Renal pelvis (tissue), 4 donors: ENCODE measurements around the gene FAM50A. TPM values are rescaled to one million over a fixed set of nuclear protein-coding genes. Genes with fewer than 3 reads are reported as not detected.
A peak's percentile ranks its signal among the peaks of the same experiment; 100 is the strongest.
"Not testable (repeated sequence)": the region's sequence is repeated elsewhere in the genome, so short reads cannot be mapped to it uniquely, and the experiment has no call there.

Experiments
- DNase-seq: peaks from one replicate; pipeline ENCODE4 v3.0.0-alpha.2; 2013
- polyA plus RNA-seq, 3 donors: library from polyadenylated mRNA; unstranded; fragments of 120-200 nt; gene quantifications; one replicate each; pipeline ENCODE4 v1.2.1, GENCODE V29; 2013; ENCODE audit not compliant: insufficient read length in 3 of 3

FAM50A gene
- polyA plus RNA-seq, 3 donors, result 52.6 to 65.9 (median 54.6) TPM

DNA sequence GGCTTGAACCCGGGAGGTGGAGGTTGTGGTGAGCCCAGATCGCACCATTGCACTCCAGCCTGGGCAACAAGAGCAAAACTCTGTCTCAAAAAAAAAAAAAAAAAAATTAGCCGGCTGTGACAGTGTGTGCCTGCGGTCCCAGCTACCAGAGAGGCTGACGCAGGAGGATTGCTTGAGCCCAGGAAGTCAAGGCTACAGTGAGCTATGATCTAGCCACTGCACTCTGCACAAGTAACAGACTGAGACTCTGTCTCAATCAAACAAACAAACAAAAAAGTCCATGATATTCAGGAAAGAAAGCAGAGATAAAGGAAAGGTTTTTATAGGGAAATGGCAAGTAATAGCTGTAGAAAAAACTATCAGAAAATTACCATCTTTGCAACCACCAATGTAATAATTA, 37.3 kb downstream of the FAM50A start:
- DNase-seq, result no peak

DNA sequence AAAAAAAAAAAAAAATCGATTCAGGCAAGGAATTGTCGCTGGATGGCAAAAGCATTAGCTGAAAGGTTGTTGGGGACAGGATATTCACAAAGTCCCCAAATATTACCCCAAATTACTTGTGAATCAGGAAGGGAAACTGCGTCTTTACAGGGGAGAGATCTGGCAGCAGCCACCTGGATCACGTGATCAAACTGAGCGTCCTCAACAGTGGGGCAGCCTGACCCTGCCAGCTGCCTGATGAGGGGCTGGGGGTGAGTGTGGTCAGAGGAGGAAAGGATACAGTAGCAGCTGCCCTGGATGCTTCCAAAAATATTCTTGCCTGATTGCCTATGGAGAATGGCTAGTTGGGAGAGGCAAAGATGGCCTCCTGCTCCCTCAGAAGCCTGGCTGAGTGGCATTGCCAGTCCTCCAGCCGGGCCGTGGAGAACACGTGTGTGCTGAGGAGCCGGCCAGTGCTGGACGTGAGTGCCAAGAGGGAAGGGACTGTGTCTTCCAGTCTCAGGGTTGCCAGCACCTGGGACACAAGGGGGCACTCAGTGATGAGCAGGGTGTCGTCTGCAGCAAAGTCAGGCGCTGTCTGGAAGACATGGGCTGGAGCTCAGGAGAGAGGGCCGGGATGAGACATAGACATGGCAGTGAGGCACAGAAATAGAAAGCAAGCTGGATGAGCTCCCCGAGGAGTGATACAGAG, 38.1 kb downstream of the FAM50A start:
- no peak for DNase-seq

DNA sequence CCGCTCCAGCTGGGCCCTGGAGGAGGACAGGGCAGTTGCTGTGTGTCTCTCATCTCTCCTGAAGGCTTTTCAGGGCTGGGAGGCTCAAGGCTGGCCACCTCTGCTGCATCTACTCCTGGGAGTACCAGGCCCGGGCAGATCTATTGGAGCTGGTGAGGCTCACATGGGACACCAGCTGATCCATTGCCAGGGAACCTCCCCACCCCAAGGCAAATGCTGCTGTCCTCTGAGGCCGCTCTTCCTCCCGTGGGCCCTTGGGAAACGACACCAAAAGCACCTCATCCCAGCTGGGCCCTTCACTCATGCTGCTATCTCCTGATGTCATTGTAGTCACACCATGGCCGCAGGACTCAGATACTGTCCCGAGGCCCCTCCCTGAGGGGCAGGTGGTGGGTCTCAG, 38.8 kb downstream of the FAM50A start:
- no peak for DNase-seq

DNA sequence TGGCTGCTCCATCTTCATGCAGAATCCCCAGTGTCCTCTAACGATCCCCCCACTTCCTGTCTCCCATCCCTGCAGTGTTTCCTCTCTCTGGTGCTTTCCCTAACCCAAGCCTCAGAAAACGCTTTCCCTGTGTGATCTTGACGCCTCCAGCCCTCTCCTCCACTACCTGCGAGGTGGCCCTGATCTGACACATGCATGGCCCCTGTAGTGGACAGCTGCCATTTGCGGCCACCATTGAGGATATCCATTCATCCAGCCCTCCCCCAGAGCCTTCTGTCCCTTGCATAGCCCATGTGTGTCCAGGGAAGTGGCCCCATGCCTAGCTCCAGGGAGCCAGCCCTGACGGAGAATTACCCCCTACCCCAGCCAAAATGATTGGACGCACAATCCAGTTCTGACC, 39.4 kb downstream of the FAM50A start:
- DNase-seq, result no peak

DNA sequence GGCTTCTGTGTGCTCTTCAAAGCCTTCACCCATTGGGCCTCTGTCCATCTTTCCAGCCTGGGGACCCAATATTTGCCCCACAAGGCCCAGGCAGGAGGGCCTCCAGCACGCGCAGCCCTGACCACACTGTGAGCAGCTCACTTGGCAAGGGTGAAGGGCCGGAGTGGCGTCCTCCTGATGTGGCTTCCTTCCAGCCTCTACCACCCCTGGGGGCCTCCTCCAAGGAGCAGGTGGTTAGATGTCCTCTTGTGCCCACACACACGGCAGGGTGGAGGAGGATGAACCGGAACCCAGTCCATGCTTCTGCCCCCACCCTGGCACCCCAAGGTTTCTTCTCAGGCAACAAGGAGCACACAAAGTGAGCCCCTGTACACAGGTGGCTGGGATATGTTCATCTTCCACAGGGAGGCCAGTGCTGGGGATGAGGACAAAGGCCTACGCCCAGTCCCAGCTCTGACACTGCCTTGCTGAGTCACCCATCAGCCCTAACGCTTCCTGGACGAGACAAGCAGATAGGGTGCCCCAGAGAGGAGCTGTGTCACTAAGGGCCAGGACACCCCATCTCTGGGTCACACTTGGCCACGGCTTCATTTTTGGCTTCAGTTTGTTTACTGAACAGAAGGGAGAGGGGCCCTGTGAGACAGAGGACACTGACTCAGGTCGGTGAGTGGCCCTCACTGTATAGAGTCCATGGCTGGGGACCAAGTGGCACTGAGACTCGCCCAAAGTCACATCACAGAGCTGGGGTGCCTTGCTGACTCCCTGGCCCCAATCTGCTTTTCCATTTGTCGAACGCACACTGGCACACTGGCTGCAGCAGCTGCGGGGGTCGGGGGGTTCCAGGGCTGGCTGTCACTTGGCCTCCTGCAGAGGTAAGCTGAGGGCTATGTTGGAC, 40.6 kb downstream of the FAM50A start:
- DNase-seq, result no peak

DNA sequence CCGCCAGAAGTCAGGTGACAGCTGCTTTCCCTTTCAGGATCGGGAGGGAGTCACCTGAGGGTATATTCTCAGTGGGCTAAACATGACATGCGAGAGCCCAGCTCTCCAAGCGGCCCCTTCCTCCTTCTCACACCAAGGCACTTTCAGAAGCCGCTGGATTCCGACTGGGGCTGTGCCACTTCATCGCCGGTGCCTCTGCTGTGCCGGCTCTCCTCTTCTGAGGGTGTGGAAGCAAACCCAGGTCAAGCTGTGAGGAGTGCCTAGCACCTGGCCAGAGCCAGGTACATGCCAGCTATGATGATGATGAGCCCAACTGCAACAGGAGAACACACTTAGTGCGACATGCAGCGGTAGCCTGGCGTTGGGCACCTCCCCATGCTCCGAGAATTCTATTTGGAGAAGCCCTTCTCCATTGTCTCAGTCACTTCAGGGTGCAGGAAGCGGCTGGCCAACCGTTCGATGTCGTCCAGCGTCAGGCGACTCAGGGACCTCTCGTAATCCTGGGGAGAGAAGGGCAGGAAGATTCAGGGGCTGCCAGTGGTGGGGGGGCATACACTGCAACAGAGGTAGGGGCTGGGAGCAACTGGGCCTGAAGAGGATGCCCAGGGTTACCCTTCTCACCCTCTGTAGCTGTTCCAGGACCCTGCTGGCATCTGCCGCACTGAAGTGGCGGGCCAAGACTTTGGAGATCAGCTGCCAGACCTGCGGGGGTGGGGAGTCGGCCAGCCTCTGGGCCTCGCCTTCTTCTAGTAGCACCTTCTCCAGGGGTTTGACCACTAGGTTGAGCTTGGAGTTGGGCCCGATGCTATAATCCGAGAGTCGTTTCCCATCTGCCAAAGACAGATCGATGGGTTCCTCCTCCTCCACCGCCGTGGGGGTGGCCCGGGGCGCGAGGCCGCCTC, 41.5 kb downstream of the FAM50A start:
- DNase-seq, result no peak

DNA sequence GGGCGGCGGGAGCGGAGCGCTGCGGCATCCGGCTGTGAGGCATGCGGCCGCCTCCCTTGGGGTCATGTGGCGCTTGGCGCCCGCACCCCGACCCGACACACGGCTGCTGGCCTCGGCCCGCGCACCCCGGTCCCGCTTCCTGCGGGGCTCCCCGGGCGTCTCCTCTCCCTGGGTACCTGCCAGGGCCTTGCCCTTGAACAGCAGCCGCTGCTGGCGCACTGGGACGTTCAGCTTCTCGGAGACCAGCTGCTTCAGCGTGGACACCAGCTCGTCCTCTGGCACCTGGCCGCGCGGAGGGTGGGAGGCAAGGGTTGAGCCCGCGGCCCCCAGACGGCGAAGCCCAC, 42.1 kb downstream of the FAM50A start:
- no peak for DNase-seq

DNA sequence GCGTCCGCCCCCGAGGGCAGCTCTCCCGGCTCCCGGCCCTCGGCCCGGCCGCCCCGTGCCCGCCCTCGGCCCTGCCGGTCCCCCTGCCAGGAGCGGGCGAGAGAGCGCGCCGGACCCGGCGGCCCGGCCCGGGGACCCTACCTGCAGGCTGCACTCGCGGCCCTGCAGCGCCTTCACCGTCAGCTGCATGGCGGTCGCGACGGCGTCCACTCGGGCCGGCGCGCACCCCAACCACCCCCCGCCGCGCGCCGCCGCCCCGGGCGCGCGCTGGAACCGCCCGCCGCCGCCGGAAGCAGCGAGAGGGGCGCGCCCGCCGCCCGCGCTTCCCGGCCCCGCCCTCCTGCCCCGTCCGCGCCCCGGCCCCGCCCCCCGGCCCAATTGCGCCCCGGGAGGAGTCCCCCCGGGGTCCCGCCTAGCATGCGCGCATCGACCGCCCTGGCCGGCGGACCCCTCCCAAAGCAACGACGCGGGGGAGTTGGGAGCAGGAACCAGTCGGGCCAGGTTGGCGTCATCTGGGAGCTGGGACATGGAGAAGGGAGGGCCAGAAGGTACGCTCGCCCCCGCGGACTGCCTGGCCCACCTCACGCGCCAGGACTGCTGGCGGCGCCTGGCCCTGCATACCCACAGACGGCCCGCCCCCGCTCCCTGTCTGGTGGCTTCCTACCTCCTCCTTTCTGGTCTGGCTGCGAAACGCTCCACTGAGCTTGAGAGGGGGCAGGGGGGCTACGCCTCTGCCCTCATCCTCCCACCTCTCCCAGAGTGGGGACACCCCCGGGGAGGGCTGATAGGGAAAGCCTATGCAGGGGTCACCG, 42.7 kb downstream of the FAM50A start, which contains the start of gene UBL4A:
Gene UBL4A, minus strand, starts transcription at position 220 of the 812 bp plus-strand sequence. Its CDS starts 31 bp downstream, at position 189.
- peak; percentile 73 for DNase-seq

DNA sequence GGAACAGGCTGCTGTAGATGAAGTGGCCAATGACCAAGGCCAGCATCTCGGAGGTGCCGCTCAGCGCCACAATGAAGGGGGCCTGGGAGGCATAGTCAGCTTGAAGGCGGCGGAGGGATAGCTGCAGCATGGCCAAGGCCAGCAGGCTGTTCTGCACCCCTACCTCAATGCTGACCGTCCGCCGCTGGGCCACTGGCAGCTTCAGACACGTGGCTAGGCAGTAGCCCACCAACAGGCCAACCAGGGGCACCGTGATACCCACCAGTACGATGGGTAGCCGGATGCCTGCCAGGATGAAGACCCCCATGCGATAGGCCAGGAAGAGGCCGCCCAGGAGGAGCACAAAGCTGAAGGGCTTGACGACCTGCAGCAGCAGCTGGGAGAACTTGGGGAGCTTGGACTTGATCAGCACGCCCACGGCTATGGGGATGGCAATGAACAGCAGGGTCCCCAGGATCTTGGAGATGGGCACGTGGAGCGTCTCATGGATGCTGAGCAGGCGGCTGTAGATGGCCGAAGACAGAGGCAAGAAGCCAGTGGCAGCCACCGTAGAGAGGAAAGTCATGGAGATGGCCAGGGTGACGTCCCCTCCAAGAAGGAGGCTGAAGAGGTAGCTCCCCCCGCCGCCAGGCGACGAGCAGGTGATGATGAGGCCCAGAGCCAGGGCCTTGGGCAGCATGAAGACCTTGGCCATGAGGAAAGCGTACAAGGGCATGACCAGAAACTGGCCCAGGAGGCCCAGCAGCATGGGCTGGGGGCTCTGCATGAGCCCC, 43.8 kb downstream of the FAM50A start:
- no peak for DNase-seq

DNA sequence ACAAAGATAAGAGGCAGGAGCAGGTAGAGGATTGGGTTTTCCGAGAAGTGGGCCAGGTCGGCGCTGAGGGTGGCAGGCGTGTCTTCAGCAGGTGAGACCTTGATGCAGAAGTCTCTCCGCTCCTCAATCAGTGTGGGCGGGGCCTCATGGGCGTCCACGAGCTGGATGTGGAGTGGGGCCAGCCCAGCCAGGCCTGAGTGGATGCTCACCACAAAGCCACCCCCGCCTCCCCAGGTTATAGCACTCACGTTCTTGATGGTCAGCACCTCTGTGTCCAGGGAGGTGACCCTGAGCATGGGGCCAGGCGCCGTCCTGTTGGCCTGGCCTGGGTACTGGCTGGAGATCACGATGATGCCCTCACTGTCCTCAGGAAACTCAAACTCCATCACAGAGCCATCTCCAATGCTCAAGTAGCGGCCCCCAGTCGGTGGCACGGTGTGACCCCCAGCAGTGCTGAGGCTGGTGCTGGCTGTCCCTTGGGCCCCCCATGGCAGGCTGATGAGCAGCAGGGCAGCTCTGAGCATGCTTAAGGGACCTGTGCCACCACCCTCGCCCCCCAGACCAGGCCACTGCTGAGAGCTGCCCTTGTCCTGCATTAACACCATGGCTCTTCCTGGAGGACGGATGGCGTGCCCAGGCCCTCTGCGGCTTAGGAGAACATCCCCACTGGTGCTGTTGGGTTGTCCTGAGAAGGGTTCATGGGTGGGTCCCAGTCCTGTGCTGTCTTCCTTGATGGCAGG, 44.6 kb downstream of the FAM50A start:
- DNase-seq, result no peak

DNA sequence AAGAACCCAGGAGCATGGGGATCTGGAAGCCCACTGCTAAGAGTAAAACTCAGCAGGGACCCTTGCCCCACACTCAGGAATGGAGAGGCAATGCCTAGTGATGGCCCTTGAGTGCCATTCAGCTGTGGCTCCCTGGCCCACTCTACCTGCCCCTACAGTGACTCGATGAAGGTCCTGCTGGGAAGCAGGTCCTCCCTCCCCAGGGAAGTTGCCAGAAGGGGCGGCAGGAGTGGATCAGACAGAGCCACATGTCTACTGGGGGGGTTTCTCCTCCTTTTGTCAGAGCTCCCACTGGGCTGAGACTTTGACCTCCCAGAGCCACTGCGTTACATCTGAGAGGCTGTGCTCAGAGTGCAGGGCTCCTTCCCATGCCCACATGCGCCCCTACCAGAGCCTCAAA, 45.2 kb downstream of the FAM50A start:
- no peak for DNase-seq

DNA sequence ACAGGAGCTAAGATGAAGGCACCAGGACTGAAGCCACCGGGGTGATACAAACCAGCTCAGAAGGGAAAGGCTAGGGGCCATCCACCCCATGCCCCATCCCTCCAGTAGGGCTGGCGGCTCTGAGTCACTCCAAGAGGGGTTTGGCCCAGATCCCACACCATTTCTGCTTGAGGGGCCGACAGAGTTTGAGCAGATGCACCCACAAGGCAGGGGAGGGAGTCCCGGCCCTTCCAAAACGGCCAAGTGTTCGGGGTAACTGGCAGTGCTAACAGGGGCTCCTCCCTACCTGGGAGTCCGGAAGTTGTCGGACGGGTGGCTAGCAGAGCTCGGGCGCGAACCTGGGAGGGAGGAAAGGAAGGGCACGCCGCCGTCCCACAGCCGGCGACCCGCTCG, 46.1 kb downstream of the FAM50A start:
- no peak for DNase-seq

DNA sequence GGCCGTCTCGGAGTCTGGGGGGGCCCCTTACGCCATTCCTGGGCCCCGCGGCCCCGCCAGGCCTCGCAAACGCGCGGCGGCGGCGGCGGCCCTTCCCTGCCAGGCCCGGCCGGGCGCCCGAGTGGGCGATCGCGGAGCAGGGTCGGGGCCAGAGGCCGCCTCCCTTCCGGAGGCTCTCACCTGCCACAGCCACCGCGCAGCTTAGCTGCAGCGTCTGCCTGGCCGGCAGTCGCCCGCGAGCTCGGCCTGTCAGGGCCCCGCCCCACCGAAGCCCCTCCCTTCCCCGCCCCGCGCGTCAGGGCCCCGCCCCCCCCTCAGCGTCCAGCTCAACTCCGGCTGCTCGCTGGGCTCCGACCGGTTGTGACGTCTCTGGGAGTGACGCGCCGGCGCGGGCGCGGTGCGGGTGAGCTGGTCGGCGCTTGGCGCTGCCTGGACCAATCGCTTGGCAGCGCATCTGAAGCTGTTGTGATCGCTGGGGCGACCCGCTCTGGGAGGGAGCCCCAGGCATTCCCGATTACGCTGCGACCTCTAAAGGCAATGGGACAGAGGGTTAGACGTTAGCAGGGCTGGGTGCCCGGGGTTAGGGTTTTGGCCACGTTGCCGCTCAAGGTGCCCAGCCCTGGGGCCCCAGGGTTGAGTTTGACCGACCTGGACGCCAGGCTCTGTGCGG, 46.6 kb downstream of the FAM50A start, which contains the start of gene SLC10A3:
Gene SLC10A3, minus strand, starts transcription at position 216 of the 670 bp plus-strand sequence. CDS start 1,689 bp downstream, outside the sequence.
- peak; percentile 90 for DNase-seq

DNA sequence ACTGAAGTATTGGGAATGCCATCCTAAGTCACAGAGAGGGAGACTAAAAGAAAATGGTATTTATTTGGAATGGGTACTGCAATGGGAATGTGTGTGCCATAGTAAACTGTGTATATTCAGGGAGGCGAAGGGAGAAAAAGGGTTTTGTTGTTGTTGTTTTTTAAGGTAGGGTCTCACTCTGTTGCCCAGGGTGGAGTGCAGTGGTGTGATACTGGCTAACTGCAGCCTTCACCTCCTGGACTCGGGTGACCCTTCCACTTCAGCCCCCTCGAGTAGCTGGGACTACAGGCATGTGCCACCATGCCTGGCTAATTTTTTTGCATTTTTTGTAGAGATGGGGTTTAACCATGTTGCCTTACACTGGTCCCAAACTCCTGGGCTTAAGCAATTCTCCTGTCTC, 50.8 kb downstream of the FAM50A start:
- DNase-seq, result no peak

DNA sequence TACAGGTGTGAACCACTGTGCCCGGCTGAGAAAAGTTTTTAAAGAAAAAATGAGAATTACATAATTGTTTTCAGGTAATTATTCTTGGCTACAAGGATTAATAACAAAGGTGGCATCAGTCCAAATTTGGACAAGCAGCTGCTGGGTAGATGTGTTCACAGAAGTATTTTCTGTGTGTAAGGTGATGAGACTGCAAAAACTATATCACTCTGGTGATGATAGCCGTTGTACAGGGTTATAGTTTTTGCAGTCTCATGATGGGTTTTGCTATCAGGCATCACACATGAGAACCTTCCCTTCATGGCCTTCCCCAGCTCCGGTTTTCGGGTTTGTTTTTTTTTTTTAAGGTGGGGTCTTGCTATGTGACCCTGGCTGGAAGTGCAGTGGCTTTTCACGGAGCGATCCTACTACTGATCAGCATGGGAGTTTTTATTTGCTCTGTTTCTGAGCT, 51.6 kb downstream of the FAM50A start:
- no peak for DNase-seq

DNA sequence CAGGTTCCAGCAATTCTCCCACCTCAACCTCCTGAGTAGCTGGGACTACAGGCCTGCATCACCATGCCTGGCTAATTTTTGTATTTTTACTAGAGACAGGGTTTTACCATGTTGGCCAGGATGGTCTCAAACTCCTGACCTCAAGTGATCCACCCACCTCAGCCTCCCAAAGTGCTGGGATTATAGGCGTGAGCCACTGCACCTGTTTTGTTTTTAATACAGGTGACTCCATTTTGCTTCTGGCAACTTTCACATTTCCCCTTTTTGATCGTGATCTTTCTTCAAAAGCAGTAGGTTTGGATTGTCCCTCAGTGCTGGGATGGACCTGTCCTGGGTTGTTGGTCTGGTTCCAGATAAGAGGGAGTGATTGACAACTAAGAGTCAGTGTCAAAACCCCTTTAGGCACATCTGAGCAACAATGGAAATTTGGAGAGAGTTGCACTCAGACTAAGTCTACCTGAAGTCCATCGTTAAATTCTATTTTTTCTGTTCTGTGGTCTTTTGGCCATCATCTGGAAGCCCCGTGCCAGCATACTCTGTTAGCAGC, 52.7 kb downstream of the FAM50A start:
- DNase-seq, result not testable (repeated sequence)
